Measurements from ENCODE around the gene KRTAP10-1. TPM values are rescaled to one million over a fixed set of nuclear protein-coding genes. Genes with fewer than 3 reads are reported as not detected.

KRTAP10-1 gene
- total RNA-seq, 1 donor = not detected

DNA sequence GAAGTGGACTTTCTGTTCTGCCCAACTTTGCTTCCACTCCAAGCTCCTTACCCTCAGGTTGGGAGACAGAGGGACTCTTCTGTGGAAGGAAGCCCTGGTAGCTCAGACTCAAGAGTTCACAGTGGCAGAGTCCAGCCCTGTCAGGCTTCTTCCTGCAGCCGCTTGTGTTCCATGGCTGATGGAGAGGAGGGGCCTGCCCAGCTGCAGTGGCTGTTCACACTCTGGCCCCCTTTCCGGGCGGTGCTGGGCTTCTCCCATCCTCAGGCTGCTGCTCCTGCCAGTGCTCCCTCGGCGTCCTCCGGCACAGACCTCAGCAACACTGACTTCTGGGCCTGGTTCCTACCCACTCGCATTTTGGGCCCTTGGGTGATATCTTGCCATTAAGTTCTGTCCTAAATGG lies 4.0 kb downstream of the KRTAP10-1 start:
- no peak overlapping the region for H3K4me3 ChIP-seq (ENCODE audit: low read depth, low read length)
- TF ChIP-seq, protein P1, sequence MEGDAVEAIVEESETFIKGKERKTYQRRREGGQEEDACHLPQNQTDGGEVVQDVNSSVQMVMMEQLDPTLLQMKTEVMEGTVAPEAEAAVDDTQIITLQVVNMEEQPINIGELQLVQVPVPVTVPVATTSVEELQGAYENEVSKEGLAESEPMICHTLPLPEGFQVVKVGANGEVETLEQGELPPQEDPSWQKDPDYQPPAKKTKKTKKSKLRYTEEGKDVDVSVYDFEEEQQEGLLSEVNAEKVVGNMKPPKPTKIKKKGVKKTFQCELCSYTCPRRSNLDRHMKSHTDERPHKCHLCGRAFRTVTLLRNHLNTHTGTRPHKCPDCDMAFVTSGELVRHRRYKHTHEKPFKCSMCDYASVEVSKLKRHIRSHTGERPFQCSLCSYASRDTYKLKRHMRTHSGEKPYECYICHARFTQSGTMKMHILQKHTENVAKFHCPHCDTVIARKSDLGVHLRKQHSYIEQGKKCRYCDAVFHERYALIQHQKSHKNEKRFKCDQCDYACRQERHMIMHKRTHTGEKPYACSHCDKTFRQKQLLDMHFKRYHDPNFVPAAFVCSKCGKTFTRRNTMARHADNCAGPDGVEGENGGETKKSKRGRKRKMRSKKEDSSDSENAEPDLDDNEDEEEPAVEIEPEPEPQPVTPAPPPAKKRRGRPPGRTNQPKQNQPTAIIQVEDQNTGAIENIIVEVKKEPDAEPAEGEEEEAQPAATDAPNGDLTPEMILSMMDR (IDR thresholded peaks at IDR 0.05; ENCODE audit: insufficient read depth, low read length) = no peak
- DNase-seq (ENCODE audit: low read depth) = no peak

DNA sequence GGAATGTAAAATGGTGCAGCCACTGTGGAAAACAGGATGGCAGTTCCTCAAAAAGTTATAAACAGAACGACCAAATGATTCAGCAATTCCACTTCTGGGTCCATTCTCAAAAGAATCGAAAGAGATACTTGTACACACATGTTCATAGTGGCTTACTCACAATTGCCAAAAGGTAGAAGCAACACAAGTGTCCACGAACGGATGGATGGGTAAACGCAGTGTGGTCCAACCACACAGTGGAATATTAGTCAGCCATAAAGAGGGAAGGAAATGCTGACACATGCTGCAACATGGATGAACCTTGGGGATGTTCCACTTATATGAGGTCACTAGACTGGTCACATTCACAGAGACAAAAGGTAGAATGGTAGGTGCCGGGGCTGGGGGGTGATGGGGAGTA lies 5.3 kb downstream of the KRTAP10-1 start:
- TF ChIP-seq, protein P1 (IDR thresholded peaks at IDR 0.05; ENCODE audit: insufficient read depth, low read length) = no peak
- no peak overlapping the region for H3K4me3 ChIP-seq (ENCODE audit: low read depth, low read length)
- no peak for DNase-seq (ENCODE audit: low read depth)

DNA sequence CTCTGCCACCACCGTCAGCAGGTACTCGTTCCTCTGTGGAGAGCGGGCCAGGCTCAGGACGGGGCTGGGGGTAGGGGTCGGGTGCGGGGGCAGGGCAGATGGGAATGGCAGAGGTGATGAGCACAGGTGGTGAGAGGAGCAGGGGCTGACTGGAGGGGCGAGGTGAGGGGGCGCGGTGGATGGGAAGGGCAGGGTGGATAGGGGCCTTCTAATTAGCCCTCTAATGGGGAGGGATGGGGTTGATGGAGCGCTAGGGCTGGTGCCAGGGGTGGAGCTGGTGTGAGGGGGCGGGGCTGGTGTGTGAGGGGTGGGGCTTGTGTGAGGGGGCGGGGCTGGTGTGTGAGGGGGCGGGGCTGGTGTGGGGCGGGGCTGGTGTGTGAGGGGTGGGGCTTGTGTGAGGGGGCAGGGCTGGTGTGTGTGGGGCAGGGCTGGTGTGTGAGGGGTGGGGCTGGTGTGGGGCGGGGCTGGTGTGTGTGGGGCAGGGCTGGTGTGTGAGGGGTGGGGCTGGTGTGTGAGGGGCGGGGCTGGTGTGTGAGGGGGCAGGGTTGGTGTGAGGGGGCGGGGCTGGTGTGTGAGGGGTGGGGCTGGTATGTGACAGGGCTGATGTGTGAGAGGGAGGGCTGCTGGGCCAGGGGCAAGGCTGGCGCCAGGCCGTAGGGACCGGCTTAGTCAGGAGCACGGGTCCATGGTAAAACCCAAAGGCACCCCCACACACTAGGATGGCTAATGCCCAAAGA lies 5.9 kb downstream of the KRTAP10-1 start:
- DNase-seq (ENCODE audit: low read depth) = no peak

DNA sequence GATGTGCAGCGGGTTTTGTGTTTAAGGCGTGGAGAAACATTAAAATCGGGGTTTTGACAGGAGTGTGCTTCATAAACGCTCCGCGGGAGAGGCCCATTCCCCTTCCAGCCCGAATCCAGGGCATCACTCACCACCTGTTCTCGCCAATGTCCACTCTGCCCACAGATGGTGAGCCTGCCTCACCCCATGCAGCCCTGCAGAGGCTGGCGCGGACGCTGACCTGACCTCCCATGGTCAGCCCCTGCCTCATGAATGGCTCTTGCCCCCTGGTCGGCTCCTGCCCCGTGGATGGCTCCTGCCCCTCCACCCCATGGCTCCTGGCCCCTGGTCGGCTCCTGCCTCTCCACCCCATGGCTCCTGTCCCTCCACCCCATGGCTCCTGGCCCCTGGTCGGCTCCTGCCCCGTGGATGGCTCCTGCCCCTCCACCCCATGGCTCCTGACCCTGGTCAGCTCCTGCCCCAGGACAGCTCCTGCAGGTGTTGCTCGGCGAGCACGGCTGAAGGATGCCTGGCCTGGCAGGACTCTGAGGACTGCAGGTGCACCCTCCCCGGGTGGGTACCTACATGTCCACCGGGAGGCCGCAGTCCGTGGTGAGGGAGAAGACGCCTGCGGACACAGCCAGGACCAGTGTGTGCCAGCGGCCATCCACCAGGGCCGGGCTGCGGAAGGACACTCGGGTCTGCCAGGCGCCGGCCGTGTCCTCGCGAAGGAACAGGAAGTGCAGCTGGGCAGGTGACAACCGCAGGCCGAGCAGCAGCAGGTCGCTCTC lies 6.7 kb downstream of the KRTAP10-1 start:
- H3K4me3 ChIP-seq (ENCODE audit: low read depth, low read length) = no peak overlapping the region
- TF ChIP-seq, protein P1 (IDR thresholded peaks at IDR 0.05; ENCODE audit: insufficient read depth, low read length) = no peak
- DNase-seq (ENCODE audit: low read depth) = no peak

More for the DNA sequence above, 5.9 kb downstream of the KRTAP10-1 start:
- TF ChIP-seq, protein P1 (IDR thresholded peaks at IDR 0.05; ENCODE audit: insufficient read depth, low read length) = no peak
- no peak overlapping the region for H3K4me3 ChIP-seq (ENCODE audit: low read depth, low read length)

DNA sequence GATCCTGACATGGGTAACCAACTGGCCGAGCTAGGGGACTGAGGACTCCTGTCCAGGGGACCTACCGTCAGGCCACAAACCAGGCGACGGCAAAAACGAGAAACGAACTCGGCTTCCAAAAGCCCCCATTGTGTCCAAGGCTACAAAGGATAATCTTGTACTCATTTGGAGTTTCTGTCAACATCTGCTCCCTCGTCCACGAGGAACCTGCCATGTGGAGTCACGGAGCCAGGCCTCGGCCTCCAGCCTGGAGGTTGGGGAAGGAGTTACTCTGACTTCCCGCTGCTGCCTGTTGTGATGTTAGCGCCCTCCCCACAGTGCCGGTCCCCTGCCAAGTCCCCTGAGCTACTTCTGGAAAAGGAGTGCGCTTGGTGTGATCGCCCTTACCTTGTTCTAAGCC lies 7.3 kb downstream of the KRTAP10-1 start:
- H3K4me3 ChIP-seq (ENCODE audit: low read depth, low read length) = no peak overlapping the region
- no peak for DNase-seq (ENCODE audit: low read depth)
- TF ChIP-seq, protein P1 (IDR thresholded peaks at IDR 0.05; ENCODE audit: insufficient read depth, low read length) = no peak

DNA sequence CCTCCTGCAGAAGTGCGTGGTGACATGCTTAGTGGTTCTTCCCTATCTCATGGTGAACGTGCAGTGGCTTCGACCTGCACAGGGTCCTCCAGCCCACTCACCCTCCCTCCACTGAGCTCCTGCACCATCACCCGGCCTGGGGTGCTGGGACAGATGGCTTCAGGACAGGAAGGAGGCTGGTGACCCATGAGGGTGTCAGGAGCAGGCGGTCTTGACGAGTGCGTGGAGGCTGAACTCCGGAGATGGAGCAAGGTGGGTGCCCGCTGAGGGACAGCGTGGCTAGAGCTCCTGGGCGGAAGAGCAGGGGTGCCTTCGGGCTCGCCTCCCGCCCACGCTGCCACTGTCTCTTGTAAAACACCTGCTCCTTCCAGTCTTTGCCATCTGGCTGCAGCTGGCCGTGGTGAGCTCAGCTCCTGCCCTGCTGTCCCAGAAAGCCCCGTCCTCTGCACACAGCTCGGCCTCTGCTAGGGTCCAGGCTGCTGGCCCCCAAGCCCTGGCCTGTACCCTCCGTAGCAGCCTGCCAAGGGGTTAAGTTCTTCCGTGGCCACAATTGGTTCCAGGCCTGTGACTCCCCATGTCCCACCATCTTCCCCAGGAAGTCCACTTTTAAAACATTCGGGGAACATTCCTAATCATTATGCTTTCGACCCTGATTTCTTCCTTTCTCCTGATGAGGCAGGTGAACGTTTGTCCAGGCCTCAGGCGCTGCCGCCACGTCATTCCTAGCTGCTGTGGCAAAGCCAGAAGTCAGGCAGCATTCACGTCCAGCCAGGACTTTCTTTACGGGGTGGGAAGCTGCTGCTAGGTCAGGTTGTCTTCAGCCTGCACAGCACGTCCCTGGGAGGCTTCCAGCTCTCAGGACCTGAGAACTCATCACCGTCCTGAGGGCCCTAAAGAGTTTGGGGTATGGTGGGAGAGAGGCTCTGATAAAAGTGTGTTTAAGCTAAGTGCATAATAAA lies 8.1 kb downstream of the KRTAP10-1 start:
- no peak overlapping the region for H3K4me3 ChIP-seq (ENCODE audit: low read depth, low read length)
- TF ChIP-seq, protein P1 (IDR thresholded peaks at IDR 0.05; ENCODE audit: insufficient read depth, low read length) = no peak
- DNase-seq (ENCODE audit: low read depth) = no peak
